ENCODE results near the gene CPT1C.

CPT1C gene

DNA sequence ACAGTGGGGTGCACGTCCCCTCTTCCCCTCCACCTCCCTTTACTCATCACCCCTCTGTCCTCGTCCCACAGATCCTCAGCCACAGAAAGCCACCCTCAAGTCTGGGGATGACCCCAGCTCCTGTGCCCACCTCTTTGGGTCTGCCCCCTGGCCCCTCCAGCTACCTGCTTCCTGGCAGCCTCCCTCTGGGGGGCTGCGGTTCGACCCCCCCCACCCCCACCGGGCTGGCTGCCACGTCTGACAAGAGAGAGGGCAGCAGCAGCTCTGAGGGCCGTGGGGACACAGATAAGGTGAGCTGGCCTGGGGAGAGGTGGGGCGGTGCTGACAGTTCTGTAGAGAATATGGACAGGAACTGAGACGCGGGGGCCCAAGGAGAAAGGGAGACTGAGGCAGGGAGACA is 36.3 kb upstream of the CPT1C start:
- H3K4me1 ChIP-seq (ENCODE audit: control insufficient read depth, insufficient read depth, low read length) = no peaks in the 10 kb centered on the region
- peaks cover 46% of the 10 kb centered on the region for H3K36me3 ChIP-seq (ENCODE audit: control insufficient read depth, insufficient read depth, low read length)

DNA sequence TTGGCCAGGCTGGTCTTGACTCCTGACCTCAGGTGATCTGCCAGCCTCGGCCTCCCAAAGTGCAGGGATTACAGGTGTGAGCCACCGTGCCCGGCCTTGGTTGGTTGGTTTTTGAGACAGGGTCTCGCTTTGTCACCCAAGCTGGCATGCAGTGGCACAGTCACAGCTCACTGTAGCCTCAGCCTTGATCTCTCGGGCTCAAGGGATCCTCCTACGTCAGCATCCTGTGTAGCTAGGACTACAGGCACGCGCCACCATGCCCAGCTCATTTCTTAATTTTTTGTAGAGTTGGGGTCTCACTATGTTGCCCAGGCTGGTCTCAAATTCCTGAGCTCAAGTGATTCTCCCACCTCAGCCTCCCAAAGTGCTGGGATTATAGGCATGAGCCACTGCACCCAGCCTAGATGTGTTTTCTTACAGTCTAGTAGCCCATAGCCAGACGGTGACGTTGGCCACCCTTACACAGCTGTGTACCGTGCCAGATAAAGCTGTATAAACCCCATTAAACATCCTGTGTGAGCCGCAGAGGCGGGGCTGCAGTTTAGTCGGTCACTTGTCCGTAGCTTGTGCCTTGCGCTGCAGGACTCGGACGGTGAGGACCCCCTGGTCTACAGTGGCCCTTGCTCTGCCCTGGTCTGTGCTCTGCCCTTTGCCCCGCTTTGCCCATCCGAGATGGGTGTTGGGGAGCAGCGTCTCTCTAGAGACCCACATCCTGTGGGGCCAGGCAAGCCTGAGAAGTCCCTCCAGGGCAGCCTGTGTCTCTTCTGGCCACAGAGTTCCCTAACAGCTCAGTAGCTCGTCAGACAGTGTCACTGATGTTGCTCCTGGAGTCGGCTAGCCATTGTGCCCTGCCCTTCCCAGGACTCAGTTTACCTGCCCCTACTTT is 35.1 kb upstream of the CPT1C start:
- Histone ChIP-seq H3K4me1 (ENCODE audit: control insufficient read depth, insufficient read depth, low read length) (no peaks in the 10 kb centered on the region), H3K36me3 (ENCODE audit: control insufficient read depth, insufficient read depth, low read length) (peaks cover 48% of the 10 kb centered on the region), H3K27me3 (ENCODE audit: control insufficient read depth, insufficient read depth, low read length) (no peaks in the 10 kb centered on the region), H3K4me3 (ENCODE audit: low read length) (no peak overlapping the region), H3K9ac (ENCODE audit: low read length) (no peak overlapping the region), H3K27ac (ENCODE audit: low read depth, low read length) (no peak overlapping the region)

More for the DNA sequence above, 36.3 kb upstream of the CPT1C start:
- Histone ChIP-seq H3K9ac (ENCODE audit: low read length) (no peak overlapping the region), H3K27ac (ENCODE audit: low read depth, low read length) (no peak overlapping the region), H3K4me3 (ENCODE audit: low read length) (no peak overlapping the region), H3K27me3 (ENCODE audit: control insufficient read depth, insufficient read depth, low read length) (no peaks in the 10 kb centered on the region)

DNA sequence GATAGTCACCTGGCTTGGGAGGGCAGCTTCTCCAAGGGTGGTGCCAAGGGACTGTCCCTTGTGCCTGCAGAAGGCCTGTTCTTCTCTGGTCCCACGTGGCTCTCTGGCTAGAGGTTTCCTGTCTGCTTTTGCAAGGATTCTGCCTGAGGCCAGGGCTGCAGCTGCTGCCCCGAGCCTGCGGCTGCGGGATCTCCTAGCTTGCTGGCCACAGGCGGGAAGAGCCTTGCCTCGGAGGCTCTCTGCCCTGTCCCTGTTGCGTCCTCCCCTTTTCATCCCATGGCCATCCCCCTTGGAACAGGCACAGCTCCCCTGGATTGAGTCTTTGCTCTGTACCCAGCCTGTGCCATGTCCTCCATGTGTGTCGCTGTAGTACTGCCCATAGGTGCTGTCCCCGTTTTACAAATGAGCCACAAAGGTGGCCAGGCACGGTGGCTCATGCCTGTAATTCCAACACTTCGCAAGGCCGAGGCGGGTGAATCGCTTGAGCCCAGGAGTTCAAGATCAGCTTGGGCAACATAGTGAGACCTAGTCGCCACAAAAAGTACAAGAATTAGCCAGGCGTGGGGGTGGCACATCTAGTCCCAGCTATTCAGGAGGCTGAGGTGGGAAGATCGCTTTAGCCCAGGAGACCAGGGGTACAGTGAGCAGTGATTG is 34.3 kb upstream of the CPT1C start:
- Histone ChIP-seq H3K36me3 (ENCODE audit: control insufficient read depth, insufficient read depth, low read length) (peaks cover 51% of the 10 kb centered on the region), H3K9ac (ENCODE audit: low read length) (no peak overlapping the region), H3K27me3 (ENCODE audit: control insufficient read depth, insufficient read depth, low read length) (no peaks in the 10 kb centered on the region), H3K4me1 (ENCODE audit: control insufficient read depth, insufficient read depth, low read length) (no peaks in the 10 kb centered on the region), H3K27ac (ENCODE audit: low read depth, low read length) (no peak overlapping the region), H3K4me3 (ENCODE audit: low read length) (no peak overlapping the region)

DNA sequence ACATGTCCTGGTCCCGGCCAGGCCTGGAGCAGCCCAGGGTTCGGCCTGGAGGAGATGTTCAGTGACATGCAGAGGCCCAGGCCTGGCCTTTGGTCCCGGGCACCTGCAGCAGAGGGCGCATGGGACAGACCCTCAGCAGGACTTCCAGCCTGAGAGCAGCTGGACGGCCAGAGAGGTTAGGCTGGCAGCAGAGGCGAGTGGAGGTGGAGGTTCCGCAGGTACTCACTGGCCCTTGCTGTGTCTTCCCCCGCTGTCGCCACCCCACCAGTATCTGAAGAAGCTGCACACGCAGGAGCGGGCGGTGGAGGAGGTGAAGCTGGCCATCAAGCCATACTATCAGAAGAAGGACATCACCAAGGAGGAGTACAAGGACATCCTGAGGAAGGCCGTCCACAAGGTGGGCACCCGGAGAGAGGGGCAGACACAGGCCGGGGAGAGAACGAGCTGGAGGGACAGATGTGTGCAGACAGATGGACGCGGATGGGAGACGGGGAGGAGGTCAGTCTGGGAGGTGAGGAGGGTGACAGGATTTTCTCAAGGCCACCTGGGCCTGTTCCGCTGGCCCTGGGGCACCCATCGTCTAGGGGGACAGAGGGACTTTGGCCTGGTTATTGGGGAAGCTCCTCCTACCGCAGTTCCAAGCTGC is 33.3 kb upstream of the CPT1C start:
- H3K9ac ChIP-seq (ENCODE audit: low read length) = no peak overlapping the region
- no peaks in the 10 kb centered on the region for H3K27me3 ChIP-seq (ENCODE audit: control insufficient read depth, insufficient read depth, low read length)
- no peak overlapping the region for H3K27ac ChIP-seq (ENCODE audit: low read depth, low read length)
- peaks cover 52% of the 10 kb centered on the region for H3K36me3 ChIP-seq (ENCODE audit: control insufficient read depth, insufficient read depth, low read length)
- no peak overlapping the region for H3K4me3 ChIP-seq (ENCODE audit: low read length)
- H3K4me1 ChIP-seq (ENCODE audit: control insufficient read depth, insufficient read depth, low read length) = no peaks in the 10 kb centered on the region

DNA sequence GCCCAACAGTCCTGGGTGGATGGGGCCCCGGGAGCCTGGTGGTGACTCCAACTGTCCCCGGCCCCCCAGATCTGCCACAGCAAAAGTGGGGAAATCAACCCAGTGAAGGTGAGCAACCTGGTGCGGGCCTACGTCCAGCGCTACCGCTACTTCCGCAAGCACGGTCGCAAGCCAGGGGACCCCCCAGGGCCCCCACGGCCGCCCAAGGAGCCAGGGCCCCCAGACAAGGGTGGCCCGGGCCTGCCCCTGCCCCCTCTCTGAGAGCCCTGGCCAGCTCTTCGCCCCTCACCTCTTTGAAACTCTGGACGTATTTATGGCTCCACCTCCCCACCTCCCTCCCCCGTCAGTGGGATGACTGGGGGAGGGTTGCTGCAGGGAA is 32.8 kb upstream of the CPT1C start:
- Histone ChIP-seq H3K36me3 (ENCODE audit: control insufficient read depth, insufficient read depth, low read length) (peaks cover 50% of the 10 kb centered on the region), H3K4me1 (ENCODE audit: control insufficient read depth, insufficient read depth, low read length) (no peaks in the 10 kb centered on the region), H3K9ac (ENCODE audit: low read length) (no peak overlapping the region), H3K4me3 (ENCODE audit: low read length) (no peak overlapping the region), H3K27me3 (ENCODE audit: control insufficient read depth, insufficient read depth, low read length) (no peaks in the 10 kb centered on the region), H3K27ac (ENCODE audit: low read depth, low read length) (no peak overlapping the region)

DNA sequence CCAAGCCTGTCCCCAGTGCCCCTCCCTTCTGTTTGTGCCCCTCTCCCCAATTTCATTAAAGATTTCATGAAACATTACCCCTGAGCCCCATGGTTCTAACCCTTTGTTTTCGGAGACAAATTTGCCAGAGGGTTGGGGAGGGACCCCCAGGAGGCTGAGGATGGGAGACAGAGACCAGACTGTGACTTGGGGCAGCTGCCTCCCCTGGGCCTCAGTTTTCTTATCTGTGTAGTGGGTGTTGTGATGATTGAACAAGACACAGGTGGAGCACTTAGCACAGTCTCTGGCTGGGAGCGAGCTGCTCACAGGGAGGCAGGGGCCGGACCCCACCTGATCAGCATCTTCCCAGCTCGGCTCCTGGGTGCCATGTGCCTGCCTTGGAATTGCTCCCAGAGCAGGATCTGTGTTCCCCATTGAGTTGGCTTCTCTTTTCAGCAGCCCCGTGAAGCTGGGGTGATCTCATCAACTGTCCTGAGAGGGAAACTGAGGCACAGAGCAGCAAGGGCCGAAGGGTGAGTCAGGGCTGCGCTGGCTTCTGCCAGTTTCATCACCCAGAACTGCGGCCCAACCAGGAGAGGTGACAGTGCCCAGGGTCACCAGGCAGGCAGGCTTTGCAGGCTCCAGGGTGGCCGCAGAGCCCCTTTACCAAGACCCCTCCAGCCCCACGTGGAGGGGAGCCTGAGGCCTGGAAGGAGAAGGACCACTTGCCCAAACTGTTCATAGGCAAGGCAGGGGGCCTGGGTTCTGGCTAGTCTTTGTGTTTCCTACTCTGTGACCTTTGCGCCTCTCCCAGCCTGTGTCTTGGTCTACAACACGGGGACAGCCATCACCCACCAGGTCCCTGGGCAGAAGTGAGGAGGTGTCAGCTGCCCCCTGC is 32.1 kb upstream of the CPT1C start:
- Histone ChIP-seq H3K4me3 (ENCODE audit: low read length) (no peak overlapping the region), H3K36me3 (ENCODE audit: control insufficient read depth, insufficient read depth, low read length) (peaks cover 47% of the 10 kb centered on the region), H3K9ac (ENCODE audit: low read length) (no peak overlapping the region), H3K27ac (ENCODE audit: low read depth, low read length) (no peak overlapping the region), H3K4me1 (ENCODE audit: control insufficient read depth, insufficient read depth, low read length) (no peaks in the 10 kb centered on the region), H3K27me3 (ENCODE audit: control insufficient read depth, insufficient read depth, low read length) (no peaks in the 10 kb centered on the region)

DNA sequence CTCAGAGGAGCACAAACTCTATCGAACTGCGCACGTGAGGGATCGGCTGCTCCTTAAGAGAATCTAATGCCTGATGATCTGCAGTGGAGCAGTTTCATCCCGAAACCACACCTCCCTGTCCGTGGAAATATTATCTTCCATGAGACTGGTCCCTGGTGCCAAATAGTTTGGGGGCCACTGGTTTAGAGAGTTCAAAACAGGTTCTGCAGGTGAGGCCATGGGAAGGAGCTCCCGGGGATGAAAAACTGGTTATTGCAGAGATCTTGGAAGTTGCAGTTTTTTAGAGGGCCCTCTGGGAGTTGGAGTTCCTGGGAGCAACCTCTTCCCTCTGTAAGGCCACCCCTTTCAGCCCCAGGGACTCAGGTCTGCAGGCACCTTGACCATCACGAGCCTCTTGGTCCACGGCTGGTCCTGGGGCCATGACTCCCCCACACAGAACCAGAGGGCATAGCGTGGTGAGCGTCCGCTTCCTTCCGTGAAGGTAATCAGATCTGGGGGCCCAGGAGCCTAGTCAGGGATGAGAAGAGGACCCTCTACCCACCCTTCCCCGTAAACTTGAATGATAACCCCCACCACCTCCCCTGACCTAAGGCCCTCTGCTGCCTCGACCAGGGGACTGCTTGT is 30.5 kb upstream of the CPT1C start:
- Histone ChIP-seq H3K27ac (ENCODE audit: low read depth, low read length) (no peak overlapping the region), H3K36me3 (ENCODE audit: control insufficient read depth, insufficient read depth, low read length) (peaks cover 37% of the 10 kb centered on the region), H3K4me3 (ENCODE audit: low read length) (no peak overlapping the region), H3K27me3 (ENCODE audit: control insufficient read depth, insufficient read depth, low read length) (no peaks in the 10 kb centered on the region), H3K4me1 (ENCODE audit: control insufficient read depth, insufficient read depth, low read length) (no peaks in the 10 kb centered on the region), H3K9ac (ENCODE audit: low read length) (no peak overlapping the region)

DNA sequence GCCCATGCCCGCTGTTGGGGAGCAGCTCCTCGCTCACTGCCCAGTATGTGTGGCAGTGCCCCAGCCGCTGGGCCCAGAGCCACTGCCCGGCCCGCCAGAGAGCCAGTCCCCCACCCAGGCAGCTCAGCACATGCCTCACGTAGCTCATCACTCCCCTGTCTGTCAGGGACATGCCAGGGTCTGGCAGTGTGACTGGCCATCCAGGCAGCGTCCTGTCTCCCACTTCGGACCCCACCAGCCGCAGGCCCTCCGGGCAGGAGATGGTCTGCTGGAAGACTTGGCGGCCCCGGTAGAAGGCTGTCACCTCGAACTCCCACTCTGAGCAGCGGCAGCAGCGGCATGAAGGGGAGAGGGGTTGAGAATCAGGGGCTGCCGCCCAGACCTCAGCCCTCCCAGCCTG is 28.9 kb upstream of the CPT1C start:
- no peak overlapping the region for H3K9ac ChIP-seq (ENCODE audit: low read length)
- no peak overlapping the region for H3K27ac ChIP-seq (ENCODE audit: low read depth, low read length)
- H3K4me1 ChIP-seq (ENCODE audit: control insufficient read depth, insufficient read depth, low read length) = peaks cover 5% of the 10 kb centered on the region
- H3K27me3 ChIP-seq (ENCODE audit: control insufficient read depth, insufficient read depth, low read length) = no peaks in the 10 kb centered on the region
- no peak overlapping the region for H3K4me3 ChIP-seq (ENCODE audit: low read length)
- H3K36me3 ChIP-seq (ENCODE audit: control insufficient read depth, insufficient read depth, low read length) = peaks cover 27% of the 10 kb centered on the region

DNA sequence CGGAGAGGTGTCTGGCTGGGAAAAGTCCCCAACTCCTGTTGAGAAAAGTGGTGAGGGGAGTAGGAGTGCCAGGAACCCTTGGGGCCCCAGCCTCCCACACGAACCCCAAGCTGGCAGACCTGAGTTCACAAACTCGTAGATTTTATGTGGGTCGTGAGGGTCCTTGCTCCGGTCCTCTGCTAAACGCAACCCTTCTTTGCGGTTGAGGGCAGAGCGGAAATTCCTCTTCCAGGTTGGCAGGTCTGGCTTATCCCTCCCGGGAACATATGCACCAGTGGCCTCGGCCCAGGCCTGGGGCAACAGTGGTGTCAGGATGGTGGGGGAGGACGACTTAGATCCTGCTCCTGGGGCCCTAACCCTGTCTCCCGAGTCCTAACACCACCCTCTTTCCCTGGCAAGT is 27.7 kb upstream of the CPT1C start:
- Histone ChIP-seq H3K4me1 (ENCODE audit: control insufficient read depth, insufficient read depth, low read length) (peaks cover 5% of the 10 kb centered on the region), H3K9ac (ENCODE audit: low read length) (no peak overlapping the region), H3K36me3 (ENCODE audit: control insufficient read depth, insufficient read depth, low read length) (peaks cover 19% of the 10 kb centered on the region), H3K27ac (ENCODE audit: low read depth, low read length) (no peak overlapping the region), H3K27me3 (ENCODE audit: control insufficient read depth, insufficient read depth, low read length) (no peaks in the 10 kb centered on the region), H3K4me3 (ENCODE audit: low read length) (no peak overlapping the region)

DNA sequence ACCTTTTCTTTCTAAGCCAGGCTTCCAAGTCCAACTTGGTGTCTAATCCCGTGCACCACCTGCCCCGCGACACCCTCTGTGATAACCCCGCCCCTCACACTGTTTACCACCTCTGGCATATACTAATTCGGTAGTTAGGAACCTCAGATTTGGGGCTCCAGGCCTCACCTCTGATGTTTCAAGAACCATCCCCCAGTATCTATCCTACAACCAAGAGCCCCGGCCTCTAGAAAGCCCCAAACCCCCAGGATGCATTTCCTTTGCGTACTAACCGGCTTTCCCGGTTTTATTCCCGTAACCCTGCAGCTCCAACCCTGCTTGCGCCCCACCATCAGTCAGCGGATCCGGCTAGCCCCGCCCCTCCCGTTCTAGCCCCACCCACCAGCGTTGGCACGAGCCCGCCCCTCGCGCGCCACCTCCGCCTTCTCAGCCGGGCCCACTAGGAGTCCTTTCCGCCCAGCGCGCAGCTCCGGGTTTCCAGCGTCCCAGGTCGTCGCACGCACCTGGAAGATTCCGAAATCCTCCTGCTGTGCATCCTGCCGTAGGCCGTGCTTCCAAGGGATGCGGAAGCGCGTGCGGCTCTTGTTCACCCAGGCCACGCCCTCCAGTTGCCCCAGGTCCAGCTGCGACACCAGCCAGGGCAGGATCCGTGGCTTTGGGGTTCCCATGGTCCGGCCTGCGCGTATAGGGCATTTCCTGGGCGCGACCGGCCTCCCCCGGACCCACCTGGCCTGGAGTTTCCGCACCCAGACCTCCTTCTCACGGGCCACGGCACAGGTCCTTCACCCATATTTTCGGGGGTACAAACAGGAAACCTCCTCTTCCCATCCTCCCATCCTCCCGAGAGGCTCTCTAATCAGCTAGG is 26.5 kb upstream of the CPT1C start:
- Histone ChIP-seq H3K4me3 (ENCODE audit: low read length) (peak overlapping the region; percentile 82), H3K9ac (ENCODE audit: low read length) (peak overlapping the region; percentile 73), H3K27me3 (ENCODE audit: control insufficient read depth, insufficient read depth, low read length) (no peaks in the 10 kb centered on the region), H3K4me1 (ENCODE audit: control insufficient read depth, insufficient read depth, low read length) (peaks cover 5% of the 10 kb centered on the region), H3K36me3 (ENCODE audit: control insufficient read depth, insufficient read depth, low read length) (peaks cover 13% of the 10 kb centered on the region), H3K27ac (ENCODE audit: low read depth, low read length) (peak overlapping the region; percentile 82)

DNA sequence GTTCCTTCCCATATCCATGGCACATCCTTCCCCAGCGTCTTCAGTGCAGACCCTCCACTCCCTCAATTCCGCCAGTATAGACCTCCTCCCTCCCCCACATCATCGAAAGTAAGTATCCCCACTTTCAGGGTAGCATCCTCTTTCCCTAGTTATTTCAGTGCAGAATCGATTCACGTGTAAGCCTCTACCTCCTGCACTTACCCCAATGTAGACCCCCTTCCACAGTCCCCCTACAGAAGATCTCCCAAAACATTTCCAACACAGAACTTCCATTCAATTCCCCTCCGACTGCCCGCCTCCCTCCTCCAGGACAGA is 25.9 kb upstream of the CPT1C start:
- peak overlapping the region; percentile 82 for H3K27ac ChIP-seq (ENCODE audit: low read depth, low read length)
- peaks cover 5% of the 10 kb centered on the region for H3K4me1 ChIP-seq (ENCODE audit: control insufficient read depth, insufficient read depth, low read length)
- peak overlapping the region; percentile 82 for H3K4me3 ChIP-seq (ENCODE audit: low read length)
- peak overlapping the region; percentile 73 for H3K9ac ChIP-seq (ENCODE audit: low read length)
- H3K27me3 ChIP-seq (ENCODE audit: control insufficient read depth, insufficient read depth, low read length) = no peaks in the 10 kb centered on the region
- H3K36me3 ChIP-seq (ENCODE audit: control insufficient read depth, insufficient read depth, low read length) = peaks cover 13% of the 10 kb centered on the region

Measured in rectal smooth muscle tissue (tissue), 1 donor.